ENCODE results near the gene IDH1. TPM values are rescaled to one million over a fixed set of nuclear protein-coding genes. Genes with fewer than 3 reads are reported as not detected.

Gene IDH1
- total RNA-seq, 1 donor from 2014 or later: 47.4 TPM

DNA sequence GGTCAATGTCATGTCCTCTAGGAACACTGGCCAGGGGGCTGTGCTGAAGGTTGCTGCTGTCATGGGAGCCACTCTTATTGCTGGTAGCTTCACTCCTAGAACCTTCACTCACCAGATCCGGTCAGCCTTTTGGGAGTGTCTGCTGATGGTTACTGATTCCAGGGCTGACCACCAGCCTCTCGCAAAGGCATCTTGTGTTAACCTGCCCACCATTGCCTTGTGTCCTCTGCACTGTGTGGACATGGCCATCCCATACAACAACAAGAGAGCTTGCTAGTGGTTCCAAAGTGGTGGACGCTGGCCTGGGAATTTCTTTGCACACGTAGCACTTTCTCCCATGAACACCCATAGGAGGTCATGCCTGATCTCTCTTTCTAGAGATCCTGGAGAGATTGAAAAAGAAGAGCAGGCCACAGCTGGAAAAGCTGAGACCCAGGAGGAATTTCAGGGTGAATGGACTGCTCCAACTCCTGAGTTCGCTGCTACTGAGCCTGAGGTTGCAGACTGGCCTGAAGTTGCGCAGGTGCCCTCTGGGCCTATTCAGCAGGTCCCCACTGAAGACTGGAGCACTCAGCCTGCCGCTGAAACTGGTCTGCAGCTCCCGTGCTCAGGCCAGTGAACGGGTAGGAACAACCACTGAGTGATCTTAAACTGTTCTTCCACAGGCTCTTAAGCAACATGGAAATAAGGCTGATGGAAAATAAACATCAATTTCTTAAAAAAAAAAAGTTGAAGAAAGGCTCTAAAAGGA, 46.4 kb downstream of the IDH1 start:
- Histone ChIP-seq H3K27me3 (no peaks in the 10 kb centered on the region), H3K4me3 (no peak overlapping the region), H3K4me1 (no peaks in the 10 kb centered on the region), H3K9me3 (no peaks in the 10 kb centered on the region), H3K36me3 (no peaks in the 10 kb centered on the region), H3K27ac (no peak overlapping the region)
- intact Hi-C loops (cut with DNase I): no loop called here
- DNase-seq (ENCODE audit: extremely low spot score in 2 of 2): no peak
- TF ChIP-seq POLR2AphosphoS5 (IDR thresholded peaks at IDR 0.05; ENCODE audit: insufficient read depth in 1 of 2, low read depth in 1 of 2): no peak
- TF ChIP-seq, protein P1, sequence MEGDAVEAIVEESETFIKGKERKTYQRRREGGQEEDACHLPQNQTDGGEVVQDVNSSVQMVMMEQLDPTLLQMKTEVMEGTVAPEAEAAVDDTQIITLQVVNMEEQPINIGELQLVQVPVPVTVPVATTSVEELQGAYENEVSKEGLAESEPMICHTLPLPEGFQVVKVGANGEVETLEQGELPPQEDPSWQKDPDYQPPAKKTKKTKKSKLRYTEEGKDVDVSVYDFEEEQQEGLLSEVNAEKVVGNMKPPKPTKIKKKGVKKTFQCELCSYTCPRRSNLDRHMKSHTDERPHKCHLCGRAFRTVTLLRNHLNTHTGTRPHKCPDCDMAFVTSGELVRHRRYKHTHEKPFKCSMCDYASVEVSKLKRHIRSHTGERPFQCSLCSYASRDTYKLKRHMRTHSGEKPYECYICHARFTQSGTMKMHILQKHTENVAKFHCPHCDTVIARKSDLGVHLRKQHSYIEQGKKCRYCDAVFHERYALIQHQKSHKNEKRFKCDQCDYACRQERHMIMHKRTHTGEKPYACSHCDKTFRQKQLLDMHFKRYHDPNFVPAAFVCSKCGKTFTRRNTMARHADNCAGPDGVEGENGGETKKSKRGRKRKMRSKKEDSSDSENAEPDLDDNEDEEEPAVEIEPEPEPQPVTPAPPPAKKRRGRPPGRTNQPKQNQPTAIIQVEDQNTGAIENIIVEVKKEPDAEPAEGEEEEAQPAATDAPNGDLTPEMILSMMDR (IDR thresholded peaks at IDR 0.05): no peak
- TF ChIP-seq POLR2A (IDR thresholded peaks at IDR 0.05): no peak

DNA sequence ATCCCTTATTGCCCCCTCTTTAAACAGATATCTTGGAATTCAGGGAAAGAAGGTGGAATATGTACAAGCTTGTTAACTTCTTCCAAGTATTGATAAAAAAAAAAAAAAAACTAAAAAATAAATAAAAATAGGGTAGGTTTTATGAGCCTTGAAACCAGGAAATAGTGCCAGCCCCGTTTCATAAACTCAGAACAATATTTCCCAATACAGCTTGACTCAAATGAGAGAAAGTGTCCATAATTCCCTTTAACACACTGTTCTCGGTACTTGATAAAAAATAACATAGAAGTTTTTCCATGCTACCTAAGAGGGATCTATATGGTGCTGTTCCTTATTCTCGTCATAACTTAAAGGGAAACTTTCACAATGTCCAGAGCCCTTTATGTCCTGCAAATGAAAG, 47.1 kb downstream of the IDH1 start:
- Histone ChIP-seq H3K4me1 (no peaks in the 10 kb centered on the region), H3K4me3 (no peak overlapping the region), H3K27ac (no peak overlapping the region), H3K9me3 (no peaks in the 10 kb centered on the region), H3K27me3 (no peaks in the 10 kb centered on the region), H3K36me3 (no peaks in the 10 kb centered on the region)
- intact Hi-C loops (cut with DNase I): no loop called here
- DNase-seq (ENCODE audit: extremely low spot score in 2 of 2): no peak
- TF ChIP-seq POLR2A (IDR thresholded peaks at IDR 0.05) (no peak), POLR2AphosphoS5 (IDR thresholded peaks at IDR 0.05; ENCODE audit: insufficient read depth in 1 of 2, low read depth in 1 of 2) (no peak)
- TF ChIP-seq, protein P1 (IDR thresholded peaks at IDR 0.05): no peak

DNA sequence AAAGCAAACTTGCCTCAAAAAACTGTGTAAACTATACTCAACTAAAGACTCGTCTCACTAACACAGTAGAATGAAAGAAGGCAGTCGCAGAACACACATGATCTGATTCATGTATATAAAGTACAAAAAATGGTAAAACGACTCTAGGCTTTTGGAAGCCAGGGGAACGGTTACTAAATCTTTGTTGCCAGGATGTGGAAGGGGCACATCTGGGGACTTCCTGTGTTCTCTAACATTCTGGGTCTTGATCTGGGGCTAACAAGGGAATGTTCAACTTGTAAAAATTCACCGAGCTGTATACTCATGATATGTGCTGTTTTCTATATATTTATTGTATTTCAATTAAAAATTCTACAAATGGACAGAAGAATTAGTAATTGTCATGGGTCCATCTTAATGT, 50.7 kb downstream of the IDH1 start:
- intact Hi-C loops (cut with DNase I): no loop called here
- no peaks in the 10 kb centered on the region for H3K9me3 ChIP-seq

DNA sequence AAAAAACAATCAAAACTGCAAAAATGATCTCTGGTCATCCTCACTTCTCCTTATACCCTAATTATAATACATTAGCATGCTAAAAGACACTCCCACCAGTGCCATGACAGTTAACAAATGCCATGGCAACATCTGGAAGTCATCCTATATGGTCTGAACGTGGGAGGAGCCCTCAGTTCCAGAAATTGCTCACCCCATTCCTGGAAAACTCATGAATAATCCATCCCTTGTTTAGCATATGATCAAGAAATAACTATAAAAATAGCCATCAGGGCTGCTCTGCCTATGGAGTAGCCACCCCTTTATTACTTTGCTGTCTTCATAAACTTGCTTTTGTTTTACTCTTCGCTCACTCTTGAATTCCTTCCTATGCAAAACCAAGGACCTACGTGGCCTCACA, 59.3 kb downstream of the IDH1 start:
- H3K27me3 ChIP-seq: no peaks in the 10 kb centered on the region
- intact Hi-C loops (cut with DNase I): no loop called here
- no peak for DNase-seq (ENCODE audit: extremely low spot score in 2 of 2)
- H3K27ac ChIP-seq: no peak overlapping the region
- H3K9me3 ChIP-seq: no peaks in the 10 kb centered on the region
- no peaks in the 10 kb centered on the region for H3K36me3 ChIP-seq
- TF ChIP-seq POLR2A (IDR thresholded peaks at IDR 0.05) (no peak), POLR2AphosphoS5 (IDR thresholded peaks at IDR 0.05; ENCODE audit: insufficient read depth in 1 of 2, low read depth in 1 of 2) (no peak)
- TF ChIP-seq, protein P1 (IDR thresholded peaks at IDR 0.05): no peak
- H3K4me3 ChIP-seq: no peak overlapping the region
- no peaks in the 10 kb centered on the region for H3K4me1 ChIP-seq

More for the DNA sequence above, 50.7 kb downstream of the IDH1 start:
- Histone ChIP-seq H3K27me3 (no peaks in the 10 kb centered on the region), H3K4me3 (no peak overlapping the region), H3K36me3 (no peaks in the 10 kb centered on the region), H3K4me1 (no peaks in the 10 kb centered on the region), H3K27ac (no peak overlapping the region)
- TF ChIP-seq, protein P1 (IDR thresholded peaks at IDR 0.05): no peak
- no peak for DNase-seq (ENCODE audit: extremely low spot score in 2 of 2)

DNA sequence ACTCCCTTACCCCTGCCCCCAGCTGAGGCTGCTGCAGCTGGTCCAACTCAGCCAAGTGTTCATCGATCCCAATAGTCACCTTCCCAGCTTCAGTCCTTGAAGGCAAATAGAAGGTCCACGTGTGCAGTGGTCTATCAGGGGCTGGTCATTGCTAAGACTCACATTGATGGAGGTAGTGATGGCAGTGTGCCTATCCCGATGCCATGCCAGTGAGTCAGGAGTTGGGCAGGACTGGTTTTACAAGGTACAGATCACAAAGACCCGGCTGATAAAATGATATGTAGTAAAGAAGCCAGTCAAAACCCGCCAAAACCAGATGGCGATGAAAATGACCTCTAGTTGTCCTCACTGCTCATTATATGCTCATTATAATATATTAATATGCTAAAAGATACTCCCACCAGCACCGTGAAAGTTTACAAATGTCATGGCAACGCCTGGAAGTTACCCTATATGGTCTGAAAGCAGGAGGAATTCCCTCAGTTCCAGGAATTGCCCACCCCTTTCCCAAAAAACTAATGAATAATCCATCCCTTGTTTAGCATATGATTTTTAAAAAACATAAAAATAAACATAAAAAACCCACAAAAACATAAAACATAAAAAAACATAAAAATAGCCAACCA, 62.1 kb downstream of the IDH1 start:
- Histone ChIP-seq H3K4me3 (no peak overlapping the region), H3K4me1 (no peaks in the 10 kb centered on the region), H3K27me3 (no peaks in the 10 kb centered on the region), H3K27ac (no peak overlapping the region), H3K9me3 (no peaks in the 10 kb centered on the region), H3K36me3 (no peaks in the 10 kb centered on the region)
- intact Hi-C loops (cut with DNase I): no loop called here
- no peak for DNase-seq (ENCODE audit: extremely low spot score in 2 of 2)
- TF ChIP-seq, protein P1 (IDR thresholded peaks at IDR 0.05): no peak
- TF ChIP-seq POLR2AphosphoS5 (IDR thresholded peaks at IDR 0.05; ENCODE audit: insufficient read depth in 1 of 2, low read depth in 1 of 2) (no peak), POLR2A (IDR thresholded peaks at IDR 0.05) (no peak)

Data from vagina (tissue), 2 donors.